Natural killer cell (primary cell): ENCODE data around the gene CATSPERZ. TPM values are rescaled to one million over a fixed set of nuclear protein-coding genes. Genes with fewer than 3 reads are reported as not detected.

ENCODE experiments used
- ATAC-seq, 3 donors: fragments of 150-1000 bp in 2 of 3; fragments of 200-7000 bp in 1 of 3; cut with Tn5 transposase; 1 replicate in 1 of 3; 2 replicates in 2 of 3; pipeline ENCODE4 v1.10.0; 2021; ENCODE audit warnings: mild to moderate bottlenecking in 2 of 3, moderate library complexity in 2 of 3
- DNase-seq, 2 donors: peaks; one replicate each; pipeline versions ENCODE4 v3.0.0 to v3.0.0-alpha.2; 2013 to 2021; ENCODE audit warnings: mixed read lengths in 1 of 2
- H3K27ac ChIP-seq: one replicate; pipeline ENCODE4 v1.5.1; 2013; ENCODE audit warnings: mild to moderate bottlenecking, low read length
- H3K27me3 ChIP-seq: one replicate; pipeline ENCODE4 v1.6.1; 2013; ENCODE audit warnings: low read length; ENCODE audit not compliant: control insufficient read depth, insufficient read depth
- H3K36me3 ChIP-seq: one replicate; pipeline ENCODE4 v1.6.1; 2013; ENCODE audit warnings: low read length; ENCODE audit not compliant: control insufficient read depth, insufficient read depth
- H3K4me1 ChIP-seq: one replicate; pipeline ENCODE4 v1.6.1; 2013; ENCODE audit warnings: low read length; ENCODE audit not compliant: control insufficient read depth, insufficient read depth
- H3K4me3 ChIP-seq: one replicate; pipeline ENCODE4 v1.5.1; 2013; ENCODE audit warnings: low read length
- H3K9me3 ChIP-seq: one replicate; pipeline ENCODE4 v1.6.1; 2013; ENCODE audit warnings: low read length; ENCODE audit not compliant: control insufficient read depth, insufficient read depth
- H3K27ac Mint-ChIP-seq, 2 donors: one replicate each; pipeline ENCODE4 v1.8.0; 2022; ENCODE audit warnings: mild to moderate bottlenecking in 2 of 2, mixed read lengths in 2 of 2, moderate library complexity in 1 of 2
- H3K27me3 Mint-ChIP-seq, 2 donors: one replicate each; pipeline ENCODE4 v1.8.0; 2022; ENCODE audit warnings: low read depth in 2 of 2, mixed read lengths in 2 of 2
- H3K36me3 Mint-ChIP-seq: one replicate; pipeline ENCODE4 v1.8.0; 2022; ENCODE audit warnings: mixed read lengths
- H3K4me1 Mint-ChIP-seq, 2 donors: one replicate each; pipeline ENCODE4 v1.8.0; 2022; ENCODE audit warnings: mixed read lengths in 2 of 2
- H3K4me3 Mint-ChIP-seq: one replicate; pipeline ENCODE4 v1.8.0; 2022; ENCODE audit warnings: mild to moderate bottlenecking, moderate library complexity, mixed read lengths
- H3K9me3 Mint-ChIP-seq, 2 donors: one replicate each; pipeline ENCODE4 v1.8.0; 2022; ENCODE audit warnings: mixed read lengths in 2 of 2
- CTCF ChIP-seq: fragments of 200-600 bp; IDR thresholded peaks from one replicate; pipeline ENCODE4 v1.8.0; 2022; ENCODE audit warnings: antibody characterized with exemption
- WGBS: methylation state at CpG from one replicate; pipeline ENCODE4 v1.1.7; 2013; ENCODE audit warnings: missing lambda C conversion rate; ENCODE audit not compliant: insufficient coverage; 5-methylcytosine and 5-hydroxymethylcytosine counted together
- intact Hi-C: fragments of 100-400 bp; cut with micrococcal nuclease; formaldehyde crosslinking; loops from one replicate; pipeline ENCODE4 v1.14.2; 2022
- total RNA-seq, 4 donors: library from RNA; stranded (reverse); fragments of 120-200 nt in 1 of 4; gene quantifications; one replicate each; pipeline versions ENCODE4 v1.2.3 to v1.2.4, GENCODE V29; 2013 to 2022

CATSPERZ gene
- total RNA-seq, 3 donors from 2014 or later (not counting 1 experiment from before 2014, with no cell fraction given) = 0.80 to 0.90 TPM; not detected in 1

GRCh38 chr11:64291752-64292459 lies 8.3 kb upstream of the CATSPERZ start:
- H3K27me3 Mint-ChIP-seq = peaks cover 29 to 39% of the 10 kb centered on the region in 2 donors
- WGBS = under 1% methylated on average over 96 of the region's 96 CpGs
- H3K27ac Mint-ChIP-seq = no peak overlapping the region
- H3K9me3 Mint-ChIP-seq = no peaks in the 10 kb centered on the region
- no peaks in the 10 kb centered on the region for H3K36me3 Mint-ChIP-seq
- Histone ChIP-seq H3K27ac (no peak overlapping the region), H3K9me3 (no peaks in the 10 kb centered on the region), H3K4me3 (no peak overlapping the region), H3K4me1 (peaks cover 11% of the 10 kb centered on the region), H3K36me3 (no peaks in the 10 kb centered on the region), H3K27me3 (peaks cover 36% of the 10 kb centered on the region)
- DNase-seq (peak in 1 of 2 donors; percentile 54), ATAC-seq (peak; percentile 50 to 69 (median 61))
- peaks cover 7 to 16% of the 10 kb centered on the region in 2 donors for H3K4me1 Mint-ChIP-seq
- TF ChIP-seq CTCF = no peak
- H3K4me3 Mint-ChIP-seq = no peak overlapping the region
- intact Hi-C loops = no loop called here

DNA sequence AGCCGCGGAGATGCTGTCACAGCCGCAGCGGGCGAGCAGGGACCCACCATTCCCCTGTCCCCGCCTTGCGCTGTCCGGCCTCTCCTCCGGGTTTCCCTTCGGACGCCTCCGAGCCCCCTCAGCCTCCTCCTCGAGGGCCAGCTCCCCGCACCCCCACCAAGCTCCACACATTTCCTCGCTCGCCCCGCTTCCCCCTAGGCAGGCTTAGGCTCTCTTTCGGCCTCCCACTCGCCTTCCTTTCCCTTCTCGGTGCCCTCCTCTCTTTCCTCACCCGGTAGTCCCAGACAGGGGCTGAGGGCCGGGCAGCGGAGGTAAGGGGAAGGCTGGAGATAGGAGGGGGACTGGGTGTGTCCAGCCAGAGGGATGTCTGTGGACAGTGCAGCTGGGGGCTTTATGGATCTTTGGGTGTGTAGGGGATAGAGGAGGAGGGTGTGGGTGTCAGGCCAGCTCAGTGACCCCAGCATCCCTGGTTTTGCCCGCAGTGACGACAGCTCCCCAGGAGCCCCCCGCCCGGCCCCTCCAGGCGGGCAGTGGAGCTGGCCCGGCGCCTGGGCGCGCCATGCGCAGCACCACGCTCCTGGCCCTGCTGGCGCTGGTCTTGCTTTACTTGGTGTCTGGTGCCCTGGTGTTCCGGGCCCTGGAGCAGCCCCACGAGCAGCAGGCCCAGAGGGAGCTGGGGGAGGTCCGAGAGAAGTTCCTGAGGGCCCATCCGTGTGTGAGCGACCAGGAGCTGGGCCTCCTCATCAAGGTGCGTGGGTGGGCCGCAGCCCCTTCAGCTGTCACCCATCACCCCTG lies 7.5 kb upstream of the CATSPERZ start:
- H3K4me3 ChIP-seq = no peak overlapping the region
- peak overlapping the region; percentile 49 for H3K4me3 Mint-ChIP-seq
- peaks cover 43% of the 10 kb centered on the region for H3K27me3 ChIP-seq
- H3K4me1 Mint-ChIP-seq = peaks cover 6 to 15% of the 10 kb centered on the region in 2 donors
- no peaks in the 10 kb centered on the region for H3K36me3 Mint-ChIP-seq
- H3K36me3 ChIP-seq = no peaks in the 10 kb centered on the region
- no peak overlapping the region for H3K27ac ChIP-seq
- ATAC-seq (peak in 1 of 3 donors; percentile 10), DNase-seq (no peak)
- intact Hi-C loops = no loop called here
- no peak for TF ChIP-seq CTCF
- H3K9me3 ChIP-seq = no peaks in the 10 kb centered on the region
- peaks cover 37 to 46% of the 10 kb centered on the region in 2 donors for H3K27me3 Mint-ChIP-seq
- 35% methylated on average over 39 of the region's 42 CpGs for WGBS
- H3K27ac Mint-ChIP-seq = no peak overlapping the region
- peaks cover 11% of the 10 kb centered on the region for H3K4me1 ChIP-seq
- no peaks in the 10 kb centered on the region for H3K9me3 Mint-ChIP-seq

DNA sequence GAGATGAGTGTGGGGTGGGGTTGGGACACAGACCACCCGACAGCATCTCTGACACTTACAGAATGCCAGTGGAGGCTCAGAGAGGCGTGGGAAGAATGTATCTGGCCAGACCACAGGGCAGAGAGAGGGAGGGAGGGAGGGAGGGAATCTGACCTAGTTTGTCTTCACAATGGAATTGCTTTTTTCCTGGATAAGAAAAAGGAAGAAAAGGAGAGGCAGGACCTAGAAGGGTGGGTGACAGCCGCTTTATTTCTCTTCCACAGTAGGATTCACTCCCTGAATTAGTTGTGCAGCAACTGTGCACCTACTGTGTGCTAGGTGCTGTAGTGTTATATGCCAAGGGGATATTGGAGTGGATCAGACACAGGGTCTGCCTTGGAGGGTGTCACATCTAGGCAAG lies 5.4 kb upstream of the CATSPERZ start:
- Histone ChIP-seq H3K27me3 (peaks cover 56% of the 10 kb centered on the region), H3K27ac (no peak overlapping the region), H3K36me3 (no peaks in the 10 kb centered on the region), H3K9me3 (no peaks in the 10 kb centered on the region), H3K4me3 (no peak overlapping the region), H3K4me1 (peaks cover 16% of the 10 kb centered on the region)
- Mint-ChIP-seq H3K9me3 (no peaks in the 10 kb centered on the region), H3K4me1 (peaks cover 6 to 21% of the 10 kb centered on the region in 2 donors), H3K4me3 (no peak overlapping the region), H3K27me3 (peaks cover 43 to 59% of the 10 kb centered on the region in 2 donors), H3K27ac (no peak overlapping the region), H3K36me3 (no peaks in the 10 kb centered on the region)
- intact Hi-C loops = no loop called here
- no peak for TF ChIP-seq CTCF
- ATAC-seq (no peak), DNase-seq (no peak)
- 70% methylated on average over 3 of the region's 3 CpGs for WGBS
